HG02678 (cell line): ENCODE data around the gene PCDHB4.
"Not testable (repeated sequence)": the region's sequence is repeated elsewhere in the genome, so short reads cannot be mapped to it uniquely, and the experiment has no call there.

ENCODE experiments used
- ATAC-seq: cut with Tn5 transposase; IDR thresholded peaks from one replicate; pipeline ENCODE4 v1.9.1; 2021; ENCODE audit warnings: mild to moderate bottlenecking, moderate library complexity; ENCODE audit not compliant: unreplicated experiment

The PCDHB4 gene

DNA sequence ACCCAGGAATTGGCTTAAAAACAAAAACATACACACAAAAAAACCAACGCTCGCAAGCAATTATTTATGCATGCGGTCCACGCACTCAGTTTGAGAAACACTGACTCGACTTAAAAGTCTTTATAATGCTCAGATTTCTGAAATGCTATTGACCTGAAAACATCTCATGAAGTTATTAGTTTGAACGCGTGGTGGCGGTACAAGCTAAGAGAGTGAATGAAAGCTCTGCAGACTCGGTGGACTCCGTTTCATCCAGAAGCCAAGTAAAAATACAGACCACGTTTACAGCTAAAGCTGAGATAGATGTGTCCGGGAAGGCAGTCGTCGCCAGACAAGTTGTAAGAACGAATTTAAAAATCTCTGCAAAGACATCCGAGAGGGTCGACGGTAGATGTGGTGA, 28.2 kb downstream of the PCDHB4 start, which contains the start of gene PCDHB6:
Gene PCDHB6 (plus strand): TSS at position 246 of the 400 bp plus-strand sequence. CDS start 201 bp downstream, outside the sequence.
- no peak for ATAC-seq

DNA sequence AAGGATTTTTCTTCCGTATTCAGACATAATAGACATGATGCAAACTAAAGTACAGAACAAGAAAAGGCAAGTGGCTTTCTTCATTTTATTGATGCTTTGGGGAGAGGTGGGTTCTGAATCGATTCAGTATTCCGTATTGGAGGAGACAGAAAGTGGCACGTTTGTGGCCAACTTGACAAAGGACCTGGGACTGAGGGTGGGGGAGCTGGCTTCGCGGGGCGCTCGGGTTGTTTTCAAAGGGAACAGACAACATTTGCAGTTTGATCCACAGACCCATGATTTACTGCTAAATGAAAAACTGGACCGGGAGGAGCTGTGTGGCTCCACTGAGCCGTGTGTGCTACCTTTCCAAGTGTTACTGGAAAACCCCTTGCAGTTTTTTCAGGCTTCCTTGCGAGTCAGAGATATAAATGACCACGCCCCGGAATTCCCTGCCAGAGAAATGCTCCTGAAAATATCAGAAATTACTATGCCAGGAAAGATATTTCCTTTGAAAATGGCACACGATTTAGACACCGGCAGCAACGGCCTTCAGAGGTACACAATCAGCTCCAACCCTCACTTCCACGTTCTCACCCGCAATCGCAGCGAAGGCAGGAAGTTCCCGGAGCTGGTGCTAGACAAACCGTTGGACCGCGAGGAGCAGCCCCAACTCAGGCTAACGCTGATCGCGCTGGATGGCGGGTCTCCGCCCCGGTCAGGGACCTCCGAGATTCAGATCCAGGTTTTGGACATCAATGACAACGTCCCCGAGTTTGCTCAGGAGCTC, 28.8 kb downstream of the PCDHB4 start:
- ATAC-seq: no peak

DNA sequence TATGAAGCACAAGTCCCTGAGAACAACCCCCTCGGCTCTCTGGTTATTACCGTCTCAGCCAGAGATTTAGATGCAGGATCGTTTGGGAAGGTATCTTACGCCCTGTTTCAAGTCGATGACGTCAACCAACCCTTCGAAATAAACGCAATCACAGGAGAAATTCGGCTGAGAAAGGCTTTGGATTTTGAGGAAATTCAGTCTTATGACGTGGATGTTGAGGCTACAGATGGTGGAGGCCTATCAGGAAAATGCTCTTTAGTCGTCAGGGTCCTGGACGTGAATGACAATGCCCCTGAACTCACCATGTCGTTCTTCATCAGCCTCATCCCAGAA, 29.3 kb downstream of the PCDHB4 start:
- no peak for ATAC-seq

DNA sequence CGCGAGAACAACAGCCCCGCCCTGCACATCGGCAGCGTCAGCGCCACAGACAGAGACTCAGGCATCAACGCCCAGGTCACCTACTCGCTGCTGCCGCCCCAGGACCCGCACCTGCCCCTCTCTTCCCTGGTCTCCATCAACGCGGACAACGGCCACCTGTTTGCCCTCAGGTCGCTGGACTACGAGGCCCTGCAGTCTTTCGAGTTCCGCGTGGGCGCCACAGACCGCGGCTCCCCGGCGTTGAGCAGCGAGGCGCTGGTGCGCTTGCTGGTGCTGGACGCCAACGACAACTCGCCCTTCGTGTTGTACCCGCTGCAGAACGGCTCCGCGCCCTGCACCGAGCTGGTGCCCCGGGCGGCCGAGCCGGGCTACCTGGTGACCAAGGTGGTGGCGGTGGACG, 30.0 kb downstream of the PCDHB4 start:
- not testable (repeated sequence) for ATAC-seq

DNA sequence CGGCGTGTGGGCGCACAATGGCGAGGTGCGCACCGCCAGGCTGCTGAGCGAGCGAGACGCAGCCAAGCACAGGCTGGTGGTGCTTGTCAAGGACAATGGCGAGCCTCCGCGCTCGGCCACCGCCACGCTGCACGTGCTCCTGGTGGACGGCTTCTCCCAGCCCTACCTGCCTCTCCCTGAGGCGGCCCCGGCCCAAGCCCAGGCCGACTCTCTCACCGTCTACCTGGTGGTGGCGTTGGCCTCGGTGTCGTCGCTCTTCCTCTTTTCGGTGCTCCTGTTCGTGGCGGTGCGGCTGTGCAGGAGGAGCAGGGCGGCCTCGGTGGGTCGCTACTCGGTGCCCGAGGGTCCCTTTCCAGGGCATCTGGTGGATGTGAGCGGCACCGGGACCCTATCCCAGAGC, 30.5 kb downstream of the PCDHB4 start:
- not testable (repeated sequence) for ATAC-seq

DNA sequence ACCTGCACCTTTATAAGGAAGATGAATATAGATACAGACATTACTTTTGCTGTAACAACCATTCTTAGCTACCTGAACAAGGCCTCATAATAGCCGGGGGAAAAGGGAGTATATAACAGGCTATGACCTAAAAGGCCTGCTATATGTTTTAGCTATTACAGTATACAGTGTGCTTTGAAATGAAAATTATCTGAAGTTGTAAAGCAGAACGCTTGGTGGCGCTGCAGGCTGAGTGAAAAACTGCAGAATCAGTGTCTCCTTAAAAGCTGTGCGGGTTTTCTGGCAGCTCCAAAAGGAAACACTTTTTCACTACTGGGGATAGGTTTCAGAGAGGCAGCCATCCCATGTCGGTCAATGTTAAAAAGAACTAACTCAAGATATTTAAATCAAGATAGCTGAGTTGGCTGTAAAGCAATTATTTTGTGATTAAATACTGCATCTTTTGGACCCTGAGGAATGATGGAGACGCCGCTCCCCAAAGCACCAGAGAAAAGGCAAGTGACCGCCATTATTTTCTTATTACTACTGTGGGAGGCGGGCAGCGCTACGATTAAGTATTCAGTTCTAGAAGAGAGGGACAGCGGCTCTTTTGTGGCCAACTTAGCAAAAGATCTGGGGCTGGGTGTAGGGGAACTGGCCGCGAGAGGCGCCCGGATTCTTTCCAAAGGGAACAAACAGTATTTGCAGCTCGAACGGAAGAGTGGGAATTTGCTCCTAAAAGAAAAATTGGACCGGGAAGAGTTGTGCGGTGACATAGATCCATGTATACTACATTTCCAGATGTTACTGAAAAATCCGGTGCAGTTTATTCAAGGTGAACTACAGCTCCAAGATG, 34.1 kb downstream of the PCDHB4 start:
- no peak for ATAC-seq

DNA sequence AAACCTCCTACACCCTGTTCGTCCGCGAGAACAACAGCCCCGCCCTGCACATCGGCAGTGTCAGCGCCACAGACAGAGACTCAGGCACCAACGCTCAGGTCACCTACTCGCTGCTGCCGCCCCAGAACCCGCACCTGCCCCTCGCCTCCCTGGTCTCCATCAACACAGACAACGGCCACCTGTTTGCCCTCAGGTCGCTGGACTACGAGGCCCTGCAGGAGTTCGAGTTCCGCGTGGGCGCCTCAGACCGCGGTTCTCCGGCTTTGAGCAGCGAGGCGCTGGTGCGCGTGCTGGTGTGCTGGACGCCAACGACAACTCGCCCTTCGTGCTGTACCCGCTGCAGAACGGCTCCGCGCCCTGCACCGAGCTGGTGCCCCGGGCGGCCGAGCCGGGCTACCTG, 35.7 kb downstream of the PCDHB4 start:
- ATAC-seq: not testable (repeated sequence)

DNA sequence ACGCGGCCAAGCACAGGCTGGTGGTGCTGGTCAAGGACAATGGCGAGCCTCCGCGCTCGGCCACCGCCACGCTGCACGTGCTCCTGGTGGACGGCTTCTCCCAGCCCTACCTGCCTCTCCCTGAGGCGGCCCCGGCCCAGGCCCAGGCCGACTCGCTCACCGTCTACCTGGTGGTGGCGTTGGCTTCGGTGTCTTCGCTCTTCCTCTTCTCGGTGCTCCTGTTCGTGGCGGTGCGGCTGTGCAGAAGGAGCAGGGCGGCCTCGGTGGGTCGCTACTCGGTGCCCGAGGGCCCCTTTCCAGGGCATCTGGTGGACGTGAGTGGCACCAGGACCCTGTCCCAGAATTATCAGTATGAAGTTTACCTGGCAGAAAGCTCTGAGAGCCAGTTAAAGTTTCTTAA, 36.3 kb downstream of the PCDHB4 start:
- not testable (repeated sequence) for ATAC-seq

DNA sequence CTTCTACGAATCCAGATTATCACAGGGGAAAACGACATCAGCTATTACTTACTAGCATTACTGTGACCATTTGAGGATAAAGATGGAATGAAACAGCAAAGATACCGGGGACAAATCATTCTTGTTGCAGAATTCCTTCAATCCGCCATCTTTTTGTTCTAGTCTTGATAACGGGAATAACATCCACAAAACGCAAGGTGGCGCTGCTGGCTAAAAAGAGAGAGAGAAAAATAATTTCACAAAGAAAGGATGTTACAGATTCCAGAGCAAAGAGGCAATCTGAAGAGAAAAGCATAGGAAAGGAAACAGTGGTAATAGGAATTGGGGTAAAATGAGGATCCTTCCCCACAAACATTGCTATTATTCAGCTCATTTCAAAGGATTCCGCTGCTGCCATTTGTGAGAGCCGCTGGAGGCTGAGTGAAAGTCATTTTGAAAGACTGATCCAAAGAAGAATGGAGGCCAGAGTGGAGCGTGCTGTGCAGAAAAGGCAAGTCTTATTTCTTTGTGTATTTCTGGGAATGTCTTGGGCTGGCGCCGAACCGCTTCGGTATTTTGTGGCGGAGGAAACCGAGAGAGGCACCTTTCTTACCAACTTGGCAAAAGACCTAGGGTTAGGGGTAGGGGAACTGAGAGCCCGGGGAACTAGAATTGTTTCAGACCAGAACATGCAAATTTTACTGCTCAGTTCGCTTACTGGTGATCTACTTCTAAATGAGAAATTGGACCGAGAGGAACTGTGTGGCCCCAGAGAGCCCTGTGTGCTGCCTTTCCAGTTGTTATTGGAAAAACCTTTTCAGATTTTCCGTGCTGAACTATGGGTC, 51.0 kb downstream of the PCDHB4 start, which contains the start of gene PCDHB7:
Gene PCDHB7 (plus strand): TSS at position 264 of the 824 bp plus-strand sequence. CDS start 192 bp downstream, at position 456.
- no peak for ATAC-seq

DNA sequence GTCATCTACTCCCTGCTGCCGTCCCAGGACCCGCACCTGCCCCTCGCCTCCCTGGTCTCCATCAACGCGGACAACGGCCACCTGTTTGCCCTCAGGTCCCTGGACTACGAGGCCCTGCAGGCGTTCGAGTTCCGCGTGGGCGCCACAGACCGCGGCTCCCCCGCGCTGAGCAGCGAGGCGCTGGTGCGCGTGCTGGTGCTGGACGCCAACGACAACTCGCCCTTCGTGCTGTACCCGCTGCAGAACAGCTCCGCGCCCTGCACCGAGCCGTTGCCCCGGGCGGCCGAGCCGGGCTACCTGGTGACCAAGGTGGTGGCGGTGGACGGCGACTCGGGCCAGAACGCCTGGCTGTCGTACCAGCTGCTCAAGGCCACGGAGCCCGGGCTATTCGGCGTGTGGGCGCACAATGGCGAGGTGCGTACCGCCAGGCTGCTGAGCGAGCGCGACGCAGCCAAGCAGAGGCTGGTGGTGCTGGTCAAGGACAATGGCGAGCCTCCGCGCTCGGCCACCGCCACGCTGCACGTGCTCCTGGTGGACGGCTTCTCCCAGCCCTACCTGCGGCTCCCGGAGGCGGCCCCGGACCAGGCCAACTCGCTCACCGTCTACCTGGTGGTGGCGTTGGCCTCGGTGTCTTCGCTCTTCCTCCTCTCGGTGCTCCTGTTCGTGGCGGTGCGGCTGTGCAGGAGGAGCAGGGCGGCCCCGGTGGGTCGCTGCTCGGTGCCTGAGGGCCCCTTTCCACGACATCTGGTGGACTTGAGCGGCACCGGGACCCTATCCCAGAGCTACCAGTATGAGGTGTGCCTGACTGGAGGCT, 52.9 kb downstream of the PCDHB4 start:
- not testable (repeated sequence) for ATAC-seq
